Mucosa of descending colon (tissue), 3 donors: ENCODE data around the gene RPTOR. TPM values are rescaled to one million over a fixed set of nuclear protein-coding genes. Genes with fewer than 3 reads are reported as not detected.
A peak's percentile ranks its signal among the peaks of the same experiment; 100 is the strongest.

Experiments
- ATAC-seq: fragments of 200-7000 bp; cut with Tn5 transposase; one replicate; pipeline ENCODE4 v1.9.1; 2020; ENCODE audit warnings: mild to moderate bottlenecking, moderate library complexity
- DNase-seq, 3 donors: peaks; one replicate each; pipeline ENCODE4 v3.0.0-alpha.2; 2020
- H3K36me3 ChIP-seq: fragments of 200-600 bp; one replicate; pipeline ENCODE4 v1.8.0; 2021; ENCODE audit warnings: low read depth, mild to moderate bottlenecking
- H3K4me1 ChIP-seq: fragments of 200-600 bp; one replicate; pipeline ENCODE4 v1.8.0; 2021; ENCODE audit warnings: low read depth, mild to moderate bottlenecking
- H3K4me3 ChIP-seq: fragments of 200-600 bp; one replicate; pipeline ENCODE4 v1.8.0; 2021; ENCODE audit warnings: mild to moderate bottlenecking
- H3K9me3 ChIP-seq: fragments of 200-600 bp; one replicate; pipeline ENCODE4 v1.8.0; 2021; ENCODE audit warnings: mild to moderate bottlenecking
- CTCF ChIP-seq: fragments of 200-600 bp; IDR thresholded peaks from one replicate; pipeline ENCODE4 v1.8.0; 2022; ENCODE audit warnings: antibody characterized with exemption, mild to moderate bottlenecking
- intact Hi-C, 2 donors: fragments of 100-400 bp; cut with DNase I in 1 of 2; cut with micrococcal nuclease in 1 of 2; formaldehyde crosslinking; loops; one replicate each; pipeline versions ENCODE4 v1.11.0 to v1.11.1; 2022; cut with DNase I, micrococcal nuclease
- total RNA-seq, 3 donors: library from RNA; stranded (reverse); fragmentation: NEBNext Ultra II Directional in 2 of 3; extraction: Animal tissue kit (Norgen Biotek cat#: 25700) in 2 of 3; gene quantifications; one replicate each; pipeline versions ENCODE4 v1.2.1 to v1.2.4, GENCODE V29; 2021 to 2023
- donor health status: DM: no; HTN: no; CAD: no; lungs with moderate emphysema.
- donor health status: DM: no; HTN: no; CAD: no.
- donor health status: DM: no; HTN: yes; CAD: no.

RPTOR gene
- total RNA-seq, 3 donors from 2014 or later: 30.5 to 44.4 (median 37.2) TPM

GRCh38 chr17:80902963-80903611, 358.4 kb downstream of the RPTOR start:
- H3K4me3 ChIP-seq: no peak overlapping the region

GRCh38 chr17:80904036-80904753, 359.6 kb downstream of the RPTOR start:
- no peaks in the 10 kb centered on the region for H3K36me3 ChIP-seq
- no peak for DNase-seq
- intact Hi-C loops: no loop called here
- no peak overlapping the region for H3K4me3 ChIP-seq
- H3K4me1 ChIP-seq: peaks cover 11% of the 10 kb centered on the region
- H3K9me3 ChIP-seq: no peaks in the 10 kb centered on the region
- no peak for TF ChIP-seq CTCF
- ATAC-seq: no peak

More at GRCh38 chr17:80902963-80903611, 358.4 kb downstream of the RPTOR start:
- intact Hi-C loops: no loop called here
- no peak for DNase-seq
- TF ChIP-seq CTCF: no peak
- Histone ChIP-seq H3K4me1 (peaks cover 11% of the 10 kb centered on the region), H3K36me3 (no peaks in the 10 kb centered on the region), H3K9me3 (no peaks in the 10 kb centered on the region)
- ATAC-seq: no peak

GRCh38 chr17:80905586-80906230, 361.1 kb downstream of the RPTOR start:
- DNase-seq: peak in 1 of 3 donors; percentile 47
- H3K36me3 ChIP-seq: no peaks in the 10 kb centered on the region
- H3K4me3 ChIP-seq: no peak overlapping the region
- peaks cover 7% of the 10 kb centered on the region for H3K4me1 ChIP-seq
- H3K9me3 ChIP-seq: no peaks in the 10 kb centered on the region
- intact Hi-C loops: no loop called here
- ATAC-seq: no peak
- no peak for TF ChIP-seq CTCF

- no peak for ATAC-seq
- intact Hi-C loops: no loop called here
- Histone ChIP-seq H3K9me3 (no peaks in the 10 kb centered on the region), H3K36me3 (no peaks in the 10 kb centered on the region), H3K4me3 (no peak overlapping the region), H3K4me1 (no peaks in the 10 kb centered on the region)
- DNase-seq: no peak
- no peak for TF ChIP-seq CTCF
These were observed 362.0 kb downstream of the RPTOR start for GRCh38 chr17:80906364-80907259.

GRCh38 chr17:80907281-80907680, 362.6 kb downstream of the RPTOR start:
- Histone ChIP-seq H3K9me3 (no peaks in the 10 kb centered on the region), H3K4me1 (no peaks in the 10 kb centered on the region), H3K36me3 (no peaks in the 10 kb centered on the region), H3K4me3 (no peak overlapping the region)
- ATAC-seq (no peak), DNase-seq (no peak)
- no peak for TF ChIP-seq CTCF
- intact Hi-C loops: no loop called here
